GM18873 (cell line): Measurements from ENCODE around the gene B3GNT4.
"Not testable (repeated sequence)": the region's sequence is repeated elsewhere in the genome, so short reads cannot be mapped to it uniquely, and the experiment has no call there.

Experiments used
- ATAC-seq: cut with Tn5 transposase; IDR thresholded peaks from one replicate; pipeline ENCODE4 v1.9.1; 2021; ENCODE audit warnings: mild to moderate bottlenecking, moderate library complexity, moderate number of reproducible peaks; ENCODE audit not compliant: unreplicated experiment, low FRiP score

The B3GNT4 gene

GRCh38 chr12:122203301-122204166, at the start of gene B3GNT4:
TSS of gene B3GNT4 (plus strand) at chr12:122203709. CDS start at chr12:122204619, 910 bp downstream.
- no peak for ATAC-seq

GRCh38 chr12:122155705-122156104, 47.8 kb upstream of the B3GNT4 start:
- no peak for ATAC-seq

GRCh38 chr12:122158700-122159285, 44.7 kb upstream of the B3GNT4 start:
- ATAC-seq: no peak

GRCh38 chr12:122159882-122160281, 43.6 kb upstream of the B3GNT4 start:
- no peak for ATAC-seq

- no peak for ATAC-seq
Observed at GRCh38 chr12:122160761-122161160, 42.7 kb upstream of the B3GNT4 start.

GRCh38 chr12:122161682-122162081, 41.8 kb upstream of the B3GNT4 start:
- no peak for ATAC-seq

GRCh38 chr12:122162976-122163375, 40.5 kb upstream of the B3GNT4 start:
- ATAC-seq: no peak

- no peak for ATAC-seq
Observed at GRCh38 chr12:122166422-122167349, 36.8 kb upstream of the B3GNT4 start.

GRCh38 chr12:122167356-122167925, 36.1 kb upstream of the B3GNT4 start:
- no peak for ATAC-seq

GRCh38 chr12:122168492-122168891, 35.0 kb upstream of the B3GNT4 start:
- no peak for ATAC-seq

- no peak for ATAC-seq
Observed at GRCh38 chr12:122171399-122171798, 32.1 kb upstream of the B3GNT4 start.

GRCh38 chr12:122172262-122172939, 31.1 kb upstream of the B3GNT4 start:
- no peak for ATAC-seq

GRCh38 chr12:122174155-122174845, 29.2 kb upstream of the B3GNT4 start, which contains the start of gene IL31:
TSS of gene IL31 (minus strand) at chr12:122174221. CDS start at chr12:122174172, 49 bp downstream.
- ATAC-seq: no peak

- ATAC-seq: not testable (repeated sequence)
Observed at GRCh38 chr12:122176473-122176872, 27.0 kb upstream of the B3GNT4 start.

GRCh38 chr12:122182887-122183587, 20.5 kb upstream of the B3GNT4 start, which contains the start of gene LRRC43:
TSS of gene LRRC43 (plus strand) at chr12:122183123. CDS start at chr12:122183145, 22 bp downstream.
- ATAC-seq: no peak

GRCh38 chr12:122183588-122183940, 19.9 kb upstream of the B3GNT4 start:
- ATAC-seq: no peak

- ATAC-seq: no peak
Observed at GRCh38 chr12:122184517-122184916, 19.0 kb upstream of the B3GNT4 start.

GRCh38 chr12:122185079-122185478, 18.4 kb upstream of the B3GNT4 start:
- no peak for ATAC-seq
